ENCODE data around the gene HSP90AB1. TPM values are rescaled to one million over a fixed set of nuclear protein-coding genes. Genes with fewer than 3 reads are reported as not detected.

HSP90AB1 gene
- total RNA-seq, 1 donor from 2014 or later: 396 TPM

- no peaks in the 10 kb centered on the region for H3K36me3 ChIP-seq (ENCODE audit: control insufficient read depth, insufficient read depth, low read length)
- H3K4me3 ChIP-seq (ENCODE audit: low read depth, low read length): no peak overlapping the region
- TF ChIP-seq CTCF (IDR thresholded peaks at IDR 0.05; ENCODE audit: insufficient read depth, low read length, severe bottlenecking): no peak
- H3K27me3 ChIP-seq (ENCODE audit: control insufficient read depth, insufficient read depth, low read length): no peaks in the 10 kb centered on the region
- no peak for DNase-seq (ENCODE audit: low read depth)
- FAIRE-seq: no peak
These were observed 26.0 kb upstream of the HSP90AB1 start for GRCh38 chr6:44220913-44221290.

DNA sequence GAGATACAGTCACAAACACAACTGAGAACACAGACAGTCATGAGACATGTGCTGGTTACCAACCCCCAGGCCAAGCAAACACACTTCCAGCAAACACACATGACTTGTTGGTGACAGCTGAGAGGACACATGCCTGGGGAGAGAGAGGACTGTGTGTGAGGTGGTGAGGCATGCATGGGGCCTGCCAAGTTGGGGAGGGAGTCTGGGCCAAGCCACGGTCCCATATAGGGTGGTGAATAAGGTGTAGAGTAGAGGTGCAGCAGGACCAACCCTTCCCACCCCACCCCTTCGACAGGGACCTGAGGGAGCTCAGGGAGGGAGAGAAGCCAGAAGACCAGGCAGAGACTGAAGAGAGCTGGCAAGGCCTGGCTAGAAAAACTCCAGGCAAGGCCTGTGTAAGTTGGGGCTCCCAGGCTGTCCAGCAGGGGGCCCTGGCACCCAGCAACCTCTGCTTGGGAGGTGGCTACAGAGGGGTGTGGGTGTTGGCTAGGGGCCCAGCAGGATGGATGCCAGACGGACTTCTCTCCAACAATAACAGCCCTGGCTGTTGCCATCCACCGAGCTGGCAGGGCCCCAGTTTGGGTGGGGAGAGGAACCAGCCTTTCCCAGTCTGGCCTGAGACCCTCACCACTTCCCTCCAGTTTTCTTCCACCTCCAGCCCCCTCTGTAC is 25.5 kb upstream of the HSP90AB1 start:
- TF ChIP-seq CTCF (IDR thresholded peaks at IDR 0.05; ENCODE audit: insufficient read depth, low read length, severe bottlenecking): peak; percentile 98
- Histone ChIP-seq H3K36me3 (ENCODE audit: control insufficient read depth, insufficient read depth, low read length) (no peaks in the 10 kb centered on the region), H3K27me3 (ENCODE audit: control insufficient read depth, insufficient read depth, low read length) (no peaks in the 10 kb centered on the region), H3K4me3 (ENCODE audit: low read depth, low read length) (no peak overlapping the region)
- DNase-seq (ENCODE audit: low read depth): peak; percentile 79
- no peak for FAIRE-seq

- Histone ChIP-seq H3K4me3 (ENCODE audit: low read depth, low read length) (no peak overlapping the region), H3K27me3 (ENCODE audit: control insufficient read depth, insufficient read depth, low read length) (no peaks in the 10 kb centered on the region), H3K36me3 (ENCODE audit: control insufficient read depth, insufficient read depth, low read length) (no peaks in the 10 kb centered on the region)
- FAIRE-seq: no peak
- DNase-seq (ENCODE audit: low read depth): no peak
- no peak for TF ChIP-seq CTCF (IDR thresholded peaks at IDR 0.05; ENCODE audit: insufficient read depth, low read length, severe bottlenecking)
These were observed 25.0 kb upstream of the HSP90AB1 start for GRCh38 chr6:44221961-44222335.

GRCh38 chr6:44222486-44223318 is 24.2 kb upstream of the HSP90AB1 start:
- DNase-seq (ENCODE audit: low read depth) (no peak), FAIRE-seq (no peak)
- Histone ChIP-seq H3K27me3 (ENCODE audit: control insufficient read depth, insufficient read depth, low read length) (no peaks in the 10 kb centered on the region), H3K4me3 (ENCODE audit: low read depth, low read length) (peak overlapping the region; percentile 52), H3K36me3 (ENCODE audit: control insufficient read depth, insufficient read depth, low read length) (no peaks in the 10 kb centered on the region)
- no peak for TF ChIP-seq CTCF (IDR thresholded peaks at IDR 0.05; ENCODE audit: insufficient read depth, low read length, severe bottlenecking)

DNA sequence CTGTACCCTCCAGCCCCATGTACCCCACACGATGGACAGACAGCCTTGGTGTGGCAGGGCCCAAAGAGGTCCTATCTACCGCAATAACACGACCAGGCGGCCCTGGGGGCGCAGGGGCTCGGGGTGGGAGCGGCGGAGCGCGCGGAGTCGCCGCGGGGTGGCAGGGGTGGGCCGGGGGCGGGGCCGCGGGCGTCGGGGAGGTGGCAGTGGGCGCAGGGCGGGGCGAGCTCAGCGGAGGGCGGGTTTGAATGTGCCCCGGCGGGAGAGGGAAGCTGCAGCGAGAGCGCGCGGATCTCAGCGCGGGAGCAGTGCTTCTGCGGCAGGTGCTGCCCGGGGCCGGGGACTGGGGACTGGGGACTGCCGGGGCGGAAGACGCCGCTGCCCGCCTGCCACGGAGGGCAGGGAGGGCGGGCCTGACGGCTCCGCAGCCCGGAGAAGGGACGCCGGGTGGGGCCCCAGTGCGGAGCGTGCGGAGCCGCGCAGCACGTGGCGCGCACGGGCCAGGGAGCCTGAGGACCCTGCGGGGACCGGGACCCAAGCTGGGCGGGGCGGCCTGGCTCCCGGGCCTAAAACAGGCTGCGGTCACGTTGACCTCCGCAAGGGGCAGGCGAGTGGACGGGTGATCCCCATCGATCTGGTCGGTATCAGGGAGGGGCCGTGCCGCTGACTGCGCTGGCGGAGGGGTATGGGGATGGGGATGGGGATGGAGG is 23.4 kb upstream of the HSP90AB1 start, which contains the start of gene SLC29A1:
Gene SLC29A1 (plus strand): TSS at position 277 of the 710 bp plus-strand sequence. CDS start 3,719 bp downstream, outside the sequence.
- DNase-seq (ENCODE audit: low read depth) (no peak), FAIRE-seq (no peak)
- H3K4me3 ChIP-seq (ENCODE audit: low read depth, low read length): peak within 1 kb of the TSS; percentile 52
- no peak for TF ChIP-seq CTCF (IDR thresholded peaks at IDR 0.05; ENCODE audit: insufficient read depth, low read length, severe bottlenecking)
- H3K27me3 ChIP-seq (ENCODE audit: control insufficient read depth, insufficient read depth, low read length): no peaks in the 10 kb centered on the region
- H3K36me3 ChIP-seq (ENCODE audit: control insufficient read depth, insufficient read depth, low read length): no peaks in the 10 kb centered on the region

Data from bronchial epithelial cell (primary cell).